ENCODE measurements around the gene SLC48A1.

Gene SLC48A1

GRCh38 chr12:47797441-47797840 lies 24.4 kb downstream of the SLC48A1 start:
- TF ChIP-seq CTCF (IDR thresholded peaks at IDR 0.05; ENCODE audit: low read length, missing control alignments), result peak; percentile 10
- H3K4me3 ChIP-seq (replicated peaks; ENCODE audit: low read depth, low read length), result no peak overlapping the region
- DNase-seq (ENCODE audit: low read depth), result no peak

GRCh38 chr12:47798382-47798948 lies 25.4 kb downstream of the SLC48A1 start:
- no peak overlapping the region for H3K4me3 ChIP-seq (replicated peaks; ENCODE audit: low read depth, low read length)
- DNase-seq (ENCODE audit: low read depth), result no peak
- no peak for TF ChIP-seq CTCF (IDR thresholded peaks at IDR 0.05; ENCODE audit: low read length, missing control alignments)

- no peak overlapping the region for H3K4me3 ChIP-seq (replicated peaks; ENCODE audit: low read depth, low read length)
- no peak for TF ChIP-seq CTCF (IDR thresholded peaks at IDR 0.05; ENCODE audit: low read length, missing control alignments)
- no peak for DNase-seq (ENCODE audit: low read depth)
These were observed 26.4 kb downstream of the SLC48A1 start for GRCh38 chr12:47799357-47799955.

GRCh38 chr12:47800582-47800981 lies 27.5 kb downstream of the SLC48A1 start:
- no peak overlapping the region for H3K4me3 ChIP-seq (replicated peaks; ENCODE audit: low read depth, low read length)
- DNase-seq (ENCODE audit: low read depth), result no peak
- no peak for TF ChIP-seq CTCF (IDR thresholded peaks at IDR 0.05; ENCODE audit: low read length, missing control alignments)

GRCh38 chr12:47801170-47801903 lies 28.3 kb downstream of the SLC48A1 start:
- H3K4me3 ChIP-seq (replicated peaks; ENCODE audit: low read depth, low read length), result no peak overlapping the region
- no peak for DNase-seq (ENCODE audit: low read depth)
- peak; percentile 38 for TF ChIP-seq CTCF (IDR thresholded peaks at IDR 0.05; ENCODE audit: low read length, missing control alignments)

- DNase-seq (ENCODE audit: low read depth), result no peak
- no peak overlapping the region for H3K4me3 ChIP-seq (replicated peaks; ENCODE audit: low read depth, low read length)
- TF ChIP-seq CTCF (IDR thresholded peaks at IDR 0.05; ENCODE audit: low read length, missing control alignments), result no peak
These were observed 28.8 kb downstream of the SLC48A1 start for GRCh38 chr12:47801904-47802246.
